ENCODE results near the gene RRAGA. TPM values are rescaled to one million over a fixed set of nuclear protein-coding genes. Genes with fewer than 3 reads are reported as not detected.

RRAGA gene
- total and polyA plus RNA-seq, 2 of the 8 experiments (the other 6 are each of a cell fraction or from before 2014, with no cell fraction given) = 45.6 to 46.5 TPM

- no peak for TF ChIP-seq POU5F1 (IDR thresholded peaks at IDR 0.05; ENCODE audit: low read depth, low read length)
- TF ChIP-seq KDM4A (IDR thresholded peaks at IDR 0.05; ENCODE audit: low read depth, low read length, severe bottlenecking) = no peak
- no peak for TF ChIP-seq CEBPB (IDR thresholded peaks at IDR 0.05; ENCODE audit: low read depth, low read length)
- no peak for TF ChIP-seq CHD7 (IDR thresholded peaks at IDR 0.05; ENCODE audit: insufficient replicate concordance, low read length)
- TF ChIP-seq RNF2 (IDR thresholded peaks at IDR 0.05; ENCODE audit: borderline replicate concordance, low read depth, low read length, missing control alignments, poor library complexity, severe bottlenecking) = no peak
These were observed 27.0 kb upstream of the RRAGA start (continued) for GRCh38 chr9:19022206-19022605.

Data from H1 (cell line).